GM21723 (cell line): ENCODE measurements around the gene SHISA8.
"Not testable (repeated sequence)": the region's sequence is repeated elsewhere in the genome, so short reads cannot be mapped to it uniquely, and the experiment has no call there.

Experiments
- ATAC-seq: cut with Tn5 transposase; IDR thresholded peaks from one replicate; pipeline ENCODE4 v1.9.1; 2021; ENCODE audit warnings: mild to moderate bottlenecking, moderate library complexity; ENCODE audit not compliant: unreplicated experiment

Gene SHISA8

GRCh38 chr22:41900652-41901312 lies 14.1 kb downstream of the SHISA8 start:
- no peak for ATAC-seq

- no peak for ATAC-seq
Measured at GRCh38 chr22:41899992-41900651, 14.8 kb downstream of the SHISA8 start.

DNA sequence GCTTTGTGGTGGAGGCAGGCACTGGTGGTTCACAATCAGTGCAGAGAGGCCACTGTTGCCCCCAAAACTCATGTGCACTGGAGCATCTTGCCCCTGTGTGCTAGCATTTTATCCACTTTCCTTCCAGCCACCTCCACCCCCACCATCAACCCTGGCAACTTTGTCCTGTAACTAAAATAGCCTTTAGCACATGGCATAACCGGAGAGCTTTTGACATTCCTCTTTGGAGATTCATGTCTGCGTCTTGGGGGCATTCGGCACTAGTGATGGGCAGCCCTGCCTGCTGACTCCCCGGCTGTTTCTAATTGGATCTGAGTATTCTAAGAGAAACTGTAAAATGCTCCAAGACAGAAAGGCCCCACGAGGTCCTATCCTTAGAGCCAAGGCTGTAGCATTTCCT lies 15.8 kb downstream of the SHISA8 start:
- ATAC-seq, result no peak

DNA sequence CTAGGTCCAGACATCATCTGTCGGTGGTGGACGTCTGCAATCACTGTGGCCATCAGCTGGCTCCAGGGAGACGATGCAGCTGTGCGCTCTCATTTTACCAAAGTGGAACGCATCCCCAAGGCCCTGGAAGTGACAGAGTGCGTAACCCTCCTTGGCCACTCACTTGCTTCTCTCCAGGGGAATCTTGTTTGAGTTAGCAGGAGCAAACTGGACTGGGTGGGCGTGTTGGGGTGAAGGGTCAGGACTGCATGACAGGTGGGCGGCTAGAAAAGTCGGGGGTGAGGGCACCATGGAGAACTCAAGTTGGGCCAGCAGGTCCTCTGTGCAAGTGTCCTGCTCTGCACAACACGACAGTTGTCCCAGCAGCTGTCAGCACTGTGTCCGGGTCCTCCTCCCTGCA lies 16.2 kb downstream of the SHISA8 start:
- ATAC-seq, result no peak

DNA sequence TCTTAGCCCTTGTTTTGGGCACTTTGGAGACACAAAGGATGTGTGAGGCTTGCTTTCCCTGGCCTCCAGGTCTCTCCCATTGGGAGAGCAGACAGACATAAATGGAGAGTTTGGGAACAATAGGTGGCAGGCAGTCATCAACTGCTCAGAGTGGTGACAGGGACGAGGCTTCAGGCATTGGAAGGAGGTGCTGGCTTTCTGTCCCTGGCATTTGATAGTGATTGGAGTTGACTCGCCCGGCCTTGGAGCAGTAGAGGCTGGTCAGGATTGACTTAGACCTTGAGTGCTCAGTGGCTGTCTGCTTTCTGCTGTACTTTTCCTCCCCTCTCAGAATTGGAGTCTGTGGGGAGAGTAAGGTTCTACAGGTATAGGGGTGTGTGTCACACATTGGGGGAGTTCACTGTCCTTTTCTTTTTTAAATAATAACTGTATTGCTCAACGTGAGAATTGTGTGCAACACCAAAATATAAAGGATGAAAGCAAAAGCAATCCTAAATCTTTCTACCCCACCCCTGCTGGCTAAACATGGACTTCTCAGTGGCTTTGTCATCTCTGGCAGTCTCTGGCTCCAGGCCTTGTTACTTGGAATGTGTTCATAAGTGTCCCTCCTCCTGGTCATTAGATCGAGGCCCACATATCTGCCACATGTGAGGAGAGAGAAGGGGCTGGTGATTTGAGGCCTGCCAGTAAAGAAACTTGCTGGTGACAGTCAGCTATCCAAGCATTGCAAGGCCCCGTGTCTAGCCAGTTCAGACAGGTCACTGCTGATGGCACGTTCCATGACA lies 21.1 kb downstream of the SHISA8 start:
- no peak for ATAC-seq

DNA sequence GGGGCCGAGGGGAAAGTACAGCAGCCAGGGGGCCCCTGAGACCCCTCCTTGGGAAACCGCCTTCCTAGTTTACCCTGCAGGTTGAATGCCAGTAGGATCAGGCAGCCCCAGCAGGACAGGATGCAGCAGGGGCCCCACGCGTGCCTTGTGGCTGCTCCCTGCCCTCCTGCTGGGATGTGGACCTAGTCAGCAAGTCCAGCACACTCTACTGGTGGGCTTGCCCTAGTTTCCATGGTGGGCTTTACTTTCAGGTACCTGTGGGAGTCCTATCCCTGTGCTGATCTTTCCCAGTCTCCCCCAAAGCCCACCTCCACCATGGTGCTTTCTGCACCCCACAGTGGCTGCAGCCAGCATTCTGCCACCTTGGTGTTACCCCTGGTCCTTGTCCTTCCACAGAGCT lies 22.2 kb downstream of the SHISA8 start:
- ATAC-seq, result no peak

GRCh38 chr22:41891407-41891806 lies 23.5 kb downstream of the SHISA8 start:
- ATAC-seq, result no peak

- ATAC-seq, result no peak
Measured at GRCh38 chr22:41888627-41889200, 26.2 kb downstream of the SHISA8 start.

GRCh38 chr22:41885516-41885915 lies 29.4 kb downstream of the SHISA8 start:
- no peak for ATAC-seq

- no peak for ATAC-seq
Measured at GRCh38 chr22:41885116-41885515, 29.8 kb downstream of the SHISA8 start.

DNA sequence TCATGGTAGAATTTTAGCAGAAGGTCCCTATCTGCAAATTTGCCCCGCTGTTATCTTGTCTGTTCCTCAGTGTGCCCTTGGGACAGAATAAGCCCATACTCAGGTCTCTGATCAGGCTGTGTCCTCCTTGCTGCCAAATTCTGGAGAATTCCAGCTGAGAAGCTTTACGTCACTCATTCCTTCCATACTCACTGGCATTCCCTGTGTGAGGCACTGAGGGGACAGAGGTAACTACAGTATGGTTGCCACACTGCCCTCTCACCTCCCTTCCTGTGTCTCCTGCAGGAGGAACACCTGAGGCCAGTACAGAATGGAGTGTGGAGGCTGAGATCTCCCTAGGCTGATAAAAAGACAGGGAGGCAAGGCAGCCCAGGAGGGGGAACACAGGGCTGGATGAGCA lies 31.5 kb downstream of the SHISA8 start:
- no peak for ATAC-seq

DNA sequence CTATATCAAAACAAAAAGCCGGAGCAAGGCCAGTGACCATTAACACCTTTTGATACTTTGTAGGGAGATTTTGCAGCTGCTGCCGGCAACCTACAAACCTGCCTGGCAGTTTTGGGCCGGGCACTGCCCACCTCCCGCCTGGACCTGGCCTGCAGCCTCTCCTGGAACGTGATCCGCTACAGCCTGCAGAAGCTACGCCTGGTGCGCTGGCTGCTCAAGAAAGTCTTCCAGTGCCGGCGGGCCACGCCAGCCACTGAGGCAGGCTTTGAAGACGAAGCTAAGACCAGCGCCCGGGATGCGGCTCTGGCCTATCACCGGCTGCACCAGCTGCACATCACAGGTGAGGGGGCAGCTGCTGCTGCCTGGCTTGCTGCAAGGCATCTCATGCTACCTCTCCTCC lies 34.2 kb downstream of the SHISA8 start:
- no peak for ATAC-seq

GRCh38 chr22:41876675-41877074 lies 38.2 kb downstream of the SHISA8 start:
- no peak for ATAC-seq

GRCh38 chr22:41876275-41876674 lies 38.6 kb downstream of the SHISA8 start:
- ATAC-seq, result no peak

DNA sequence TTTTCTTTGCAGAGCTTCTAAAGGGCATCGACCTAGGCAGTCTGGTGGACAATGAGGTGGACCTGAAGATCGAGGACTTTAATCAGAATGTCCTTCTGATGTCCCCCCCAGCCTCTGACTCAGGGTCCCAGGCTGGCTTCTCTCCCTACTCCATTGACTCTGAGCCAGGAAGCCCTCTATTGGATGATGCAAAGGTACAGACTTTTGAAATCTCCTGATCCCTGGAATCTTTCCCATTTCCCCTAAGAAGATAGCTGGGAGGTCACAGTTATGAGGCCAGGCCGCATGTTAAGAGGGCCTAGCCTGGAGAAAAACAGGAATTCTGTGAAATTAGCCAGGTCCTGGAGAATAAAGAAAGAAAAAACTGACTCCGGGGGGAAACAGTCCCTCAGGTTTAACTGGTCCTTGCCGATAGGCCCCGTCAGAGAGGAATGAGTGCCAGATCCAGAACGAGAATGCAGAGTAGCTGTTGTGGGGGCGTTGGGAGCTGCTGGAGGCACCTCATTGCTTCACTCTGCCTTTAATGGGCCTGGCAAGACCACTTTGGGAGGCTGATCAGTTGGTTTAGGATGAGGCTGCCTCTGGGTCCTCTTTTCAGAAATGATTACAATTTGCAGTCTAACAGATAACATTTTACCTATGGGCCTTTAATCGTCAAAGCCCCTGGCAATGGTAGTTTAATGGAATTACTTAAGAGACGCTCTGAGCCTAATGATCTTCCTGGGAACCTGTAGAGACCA lies 39.2 kb downstream of the SHISA8 start:
- ATAC-seq, result no peak

DNA sequence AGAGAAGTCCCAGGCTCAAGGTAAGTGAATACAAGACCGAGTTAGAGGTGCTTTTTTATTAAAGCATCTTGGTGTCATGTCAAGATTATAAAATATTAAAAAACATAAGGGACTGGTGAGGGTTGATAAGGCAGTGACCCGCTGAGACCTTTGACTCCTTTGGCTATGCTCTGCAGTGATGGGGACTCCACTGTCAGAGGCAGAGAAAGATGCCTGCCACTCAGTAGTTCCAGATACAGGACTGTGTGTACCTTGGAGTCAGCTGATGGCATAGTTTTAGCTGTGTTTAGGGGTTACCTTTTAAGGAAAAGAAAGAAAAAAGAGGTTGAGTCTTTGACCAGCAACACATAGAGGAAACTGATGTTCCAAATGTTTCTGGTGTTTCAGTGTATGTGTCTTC lies 40.8 kb downstream of the SHISA8 start:
- ATAC-seq, result no peak

DNA sequence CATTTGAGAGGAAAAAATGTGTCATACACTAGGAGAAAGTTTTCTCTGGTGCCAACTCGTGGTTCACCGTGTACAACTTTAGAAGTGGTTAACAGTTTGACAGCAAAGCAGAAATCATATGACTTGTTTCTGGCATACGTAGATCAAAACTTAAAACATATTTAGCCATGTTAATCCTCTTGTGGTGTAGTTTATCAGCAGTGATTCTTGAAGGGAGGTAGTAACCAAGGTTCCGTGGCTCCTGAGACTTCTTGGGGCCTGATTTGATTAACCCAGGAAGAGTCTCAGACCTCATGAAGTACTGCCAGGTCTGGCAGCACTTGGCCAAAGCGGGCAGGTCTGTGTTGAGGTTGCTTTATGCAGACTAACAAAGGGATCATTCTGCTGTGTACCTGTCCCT lies 41.5 kb downstream of the SHISA8 start:
- no peak for ATAC-seq

DNA sequence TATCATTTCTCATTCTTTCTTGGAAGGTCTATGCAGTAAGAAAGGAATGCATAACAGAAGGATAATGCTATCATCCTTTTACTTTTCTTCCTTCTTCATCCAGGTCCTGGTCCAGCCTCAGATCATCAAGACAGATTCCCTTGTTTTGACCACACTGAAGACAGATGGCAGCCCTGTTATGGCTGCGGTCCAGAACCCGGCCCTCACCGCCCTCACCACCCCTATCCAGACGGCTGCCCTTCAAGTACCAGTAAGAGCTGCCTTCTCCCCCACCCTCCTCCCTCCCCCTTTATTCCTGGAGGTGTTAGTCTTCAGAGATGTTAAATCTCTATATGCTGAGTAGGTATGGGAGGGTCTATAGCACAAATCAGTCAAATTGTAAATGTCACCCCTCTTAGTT lies 44.1 kb downstream of the SHISA8 start:
- ATAC-seq, result no peak

DNA sequence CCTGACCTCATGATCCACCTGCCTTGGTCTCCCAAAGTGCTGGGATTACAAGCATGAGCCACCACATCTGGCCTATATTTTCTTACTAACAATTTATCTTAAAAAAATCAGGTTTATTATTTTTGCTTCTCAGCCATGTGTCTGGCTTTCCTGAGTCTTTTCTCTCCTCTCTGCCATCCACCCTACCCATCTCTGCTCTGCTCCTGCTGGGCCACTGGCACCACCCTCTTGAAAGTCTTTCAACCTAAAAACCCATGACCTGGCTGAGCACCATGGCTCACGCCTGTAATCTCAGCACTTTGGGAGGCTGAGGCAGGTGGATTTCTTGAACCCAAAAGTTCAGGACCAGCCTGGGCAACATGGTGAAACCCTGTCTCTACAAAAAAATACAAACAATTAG lies 44.8 kb downstream of the SHISA8 start:
- ATAC-seq, result not testable (repeated sequence)

DNA sequence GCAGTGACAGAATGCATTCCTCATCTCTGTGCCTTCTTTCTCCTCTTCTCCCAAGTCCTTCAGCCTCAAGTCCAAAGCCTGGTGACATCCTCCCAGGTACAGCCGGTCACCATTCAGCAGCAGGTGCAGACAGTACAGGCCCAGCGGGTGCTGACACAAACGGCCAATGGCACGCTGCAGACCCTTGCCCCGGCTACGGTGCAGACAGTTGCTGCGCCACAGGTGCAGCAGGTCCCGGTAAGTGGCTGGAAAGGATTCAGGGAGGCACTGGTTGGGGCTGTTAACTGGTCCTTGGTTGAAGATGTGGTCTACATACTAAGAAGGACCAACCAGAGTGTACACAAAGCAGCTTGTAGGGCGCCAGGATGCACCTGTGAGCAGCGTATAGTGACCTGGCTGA lies 46.3 kb downstream of the SHISA8 start:
- no peak for ATAC-seq

DNA sequence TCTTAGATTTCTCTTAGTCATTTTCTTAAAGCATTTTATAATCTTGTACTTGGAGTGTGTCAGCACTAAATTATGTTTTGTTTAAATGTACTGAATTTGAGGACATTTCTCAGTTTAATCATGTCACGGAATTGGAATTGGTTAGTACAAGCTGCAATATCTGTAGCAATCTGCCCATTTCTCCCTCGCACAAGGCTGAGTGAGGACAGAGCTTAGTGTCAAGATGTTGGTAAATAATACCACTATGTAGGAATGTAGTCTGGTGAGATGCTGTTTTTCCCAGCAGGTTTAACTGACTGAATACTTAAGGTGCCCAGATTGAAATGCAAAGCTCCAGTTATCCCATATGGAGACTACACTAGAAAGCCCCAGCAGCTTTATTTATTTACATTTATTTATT lies 51.4 kb downstream of the SHISA8 start:
- no peak for ATAC-seq
